Ishikawa (cell line): ENCODE results near the gene APOA4.

Experiments
- CEBPB ChIP-seq: IDR thresholded peaks from 2 replicates; pipeline ENCODE4 v1.6.1; 2012
- CREB1 ChIP-seq: IDR thresholded peaks from 2 replicates; pipeline ENCODE4 v1.6.1; 2012; ENCODE audit warnings: low read depth
- EGR1 ChIP-seq: IDR thresholded peaks from 2 replicates; pipeline ENCODE4 v1.6.1; 2012
- EP300 ChIP-seq: IDR thresholded peaks from 2 replicates; pipeline ENCODE4 v1.6.1; 2012; ENCODE audit warnings: borderline replicate concordance
- FOXM1 ChIP-seq: IDR thresholded peaks from 2 replicates; pipeline ENCODE4 v1.6.1; 2012; ENCODE audit warnings: low read depth, borderline replicate concordance
- RAD21 ChIP-seq: IDR thresholded peaks from 2 replicates; pipeline ENCODE4 v1.6.1; 2012; ENCODE audit warnings: low read depth
- TAF1 ChIP-seq: IDR thresholded peaks from 2 replicates; pipeline ENCODE4 v1.6.1; 2012; ENCODE audit warnings: low read depth, mild to moderate bottlenecking
- TCF12 ChIP-seq: IDR thresholded peaks from 2 replicates; pipeline ENCODE4 v1.6.1; 2012; ENCODE audit warnings: low read depth
- TEAD4 ChIP-seq: IDR thresholded peaks from 2 replicates; pipeline ENCODE4 v1.6.1; 2012
- YY1 ChIP-seq: IDR thresholded peaks from 2 replicates; pipeline ENCODE4 v1.6.1; 2012; ENCODE audit warnings: low read depth
- ZBTB7A ChIP-seq: IDR thresholded peaks from 2 replicates; pipeline ENCODE4 v1.6.1; 2012; ENCODE audit warnings: low read depth
- TF ChIP-seq, protein P1 (sequence below): IDR thresholded peaks from 2 replicates; pipeline ENCODE4 v1.6.1; 2012
- TF ChIP-seq, protein P2 (sequence below): IDR thresholded peaks from 2 replicates; pipeline ENCODE4 v1.6.1; 2012; ENCODE audit warnings: low read depth, mild to moderate bottlenecking
- TF ChIP-seq, protein P3 (sequence below): IDR thresholded peaks from 2 replicates; pipeline ENCODE4 v1.6.1; 2012

DNA sequence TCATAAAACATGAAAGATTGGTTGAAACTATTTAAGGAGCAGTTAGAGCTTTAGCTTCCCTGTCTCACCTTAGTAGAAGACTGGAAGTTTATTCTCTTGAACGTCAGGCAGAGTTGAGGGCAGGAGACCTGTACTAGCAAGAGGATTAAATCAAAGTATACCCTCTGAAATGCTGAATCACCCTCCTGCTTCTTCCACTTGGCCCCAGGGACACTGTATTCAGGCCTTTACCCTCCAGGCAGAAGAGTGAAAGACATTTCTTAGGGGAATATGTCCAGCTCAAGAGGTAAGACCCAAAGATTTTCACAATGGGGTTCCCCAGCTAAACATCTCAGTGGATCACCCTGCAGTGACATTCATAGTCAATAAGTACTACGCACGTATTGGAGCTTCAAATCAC lies 11.9 kb downstream of the APOA4 start:
- TF ChIP-seq, protein P1, sequence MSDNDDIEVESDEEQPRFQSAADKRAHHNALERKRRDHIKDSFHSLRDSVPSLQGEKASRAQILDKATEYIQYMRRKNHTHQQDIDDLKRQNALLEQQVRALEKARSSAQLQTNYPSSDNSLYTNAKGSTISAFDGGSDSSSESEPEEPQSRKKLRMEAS, result no peak
- no peak for TF ChIP-seq EGR1
- TF ChIP-seq, protein P2, sequence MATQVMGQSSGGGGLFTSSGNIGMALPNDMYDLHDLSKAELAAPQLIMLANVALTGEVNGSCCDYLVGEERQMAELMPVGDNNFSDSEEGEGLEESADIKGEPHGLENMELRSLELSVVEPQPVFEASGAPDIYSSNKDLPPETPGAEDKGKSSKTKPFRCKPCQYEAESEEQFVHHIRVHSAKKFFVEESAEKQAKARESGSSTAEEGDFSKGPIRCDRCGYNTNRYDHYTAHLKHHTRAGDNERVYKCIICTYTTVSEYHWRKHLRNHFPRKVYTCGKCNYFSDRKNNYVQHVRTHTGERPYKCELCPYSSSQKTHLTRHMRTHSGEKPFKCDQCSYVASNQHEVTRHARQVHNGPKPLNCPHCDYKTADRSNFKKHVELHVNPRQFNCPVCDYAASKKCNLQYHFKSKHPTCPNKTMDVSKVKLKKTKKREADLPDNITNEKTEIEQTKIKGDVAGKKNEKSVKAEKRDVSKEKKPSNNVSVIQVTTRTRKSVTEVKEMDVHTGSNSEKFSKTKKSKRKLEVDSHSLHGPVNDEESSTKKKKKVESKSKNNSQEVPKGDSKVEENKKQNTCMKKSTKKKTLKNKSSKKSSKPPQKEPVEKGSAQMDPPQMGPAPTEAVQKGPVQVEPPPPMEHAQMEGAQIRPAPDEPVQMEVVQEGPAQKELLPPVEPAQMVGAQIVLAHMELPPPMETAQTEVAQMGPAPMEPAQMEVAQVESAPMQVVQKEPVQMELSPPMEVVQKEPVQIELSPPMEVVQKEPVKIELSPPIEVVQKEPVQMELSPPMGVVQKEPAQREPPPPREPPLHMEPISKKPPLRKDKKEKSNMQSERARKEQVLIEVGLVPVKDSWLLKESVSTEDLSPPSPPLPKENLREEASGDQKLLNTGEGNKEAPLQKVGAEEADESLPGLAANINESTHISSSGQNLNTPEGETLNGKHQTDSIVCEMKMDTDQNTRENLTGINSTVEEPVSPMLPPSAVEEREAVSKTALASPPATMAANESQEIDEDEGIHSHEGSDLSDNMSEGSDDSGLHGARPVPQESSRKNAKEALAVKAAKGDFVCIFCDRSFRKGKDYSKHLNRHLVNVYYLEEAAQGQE, result no peak
- TF ChIP-seq CREB1, result no peak
- TF ChIP-seq, protein P3, sequence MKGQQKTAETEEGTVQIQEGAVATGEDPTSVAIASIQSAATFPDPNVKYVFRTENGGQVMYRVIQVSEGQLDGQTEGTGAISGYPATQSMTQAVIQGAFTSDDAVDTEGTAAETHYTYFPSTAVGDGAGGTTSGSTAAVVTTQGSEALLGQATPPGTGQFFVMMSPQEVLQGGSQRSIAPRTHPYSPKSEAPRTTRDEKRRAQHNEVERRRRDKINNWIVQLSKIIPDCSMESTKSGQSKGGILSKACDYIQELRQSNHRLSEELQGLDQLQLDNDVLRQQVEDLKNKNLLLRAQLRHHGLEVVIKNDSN, result no peak
- TF ChIP-seq TAF1, result no peak
- no peak for TF ChIP-seq EP300
- no peak for TF ChIP-seq ZBTB7A
- no peak for TF ChIP-seq FOXM1
- no peak for TF ChIP-seq TCF12
- TF ChIP-seq YY1, result no peak
- TF ChIP-seq CEBPB, result no peak
- TF ChIP-seq TEAD4, result no peak
- no peak for TF ChIP-seq RAD21
